Ishikawa (cell line): ENCODE measurements around the gene ATP2A3.

Experiments
- CEBPB ChIP-seq: IDR thresholded peaks from 2 replicates; pipeline ENCODE4 v1.6.1; 2012
- EP300 ChIP-seq: IDR thresholded peaks from 2 replicates; pipeline ENCODE4 v1.6.1; 2012; ENCODE audit warnings: borderline replicate concordance
- NFIC ChIP-seq: IDR thresholded peaks from 2 replicates; pipeline ENCODE4 v1.6.1; 2012
- RAD21 ChIP-seq: IDR thresholded peaks from 2 replicates; pipeline ENCODE4 v1.6.1; 2012; ENCODE audit warnings: low read depth
- YY1 ChIP-seq: IDR thresholded peaks from 2 replicates; pipeline ENCODE4 v1.6.1; 2012; ENCODE audit warnings: low read depth
- TF ChIP-seq, protein P1 (sequence below): IDR thresholded peaks from 2 replicates; pipeline ENCODE4 v1.6.1; 2012; ENCODE audit warnings: low read depth, mild to moderate bottlenecking

DNA sequence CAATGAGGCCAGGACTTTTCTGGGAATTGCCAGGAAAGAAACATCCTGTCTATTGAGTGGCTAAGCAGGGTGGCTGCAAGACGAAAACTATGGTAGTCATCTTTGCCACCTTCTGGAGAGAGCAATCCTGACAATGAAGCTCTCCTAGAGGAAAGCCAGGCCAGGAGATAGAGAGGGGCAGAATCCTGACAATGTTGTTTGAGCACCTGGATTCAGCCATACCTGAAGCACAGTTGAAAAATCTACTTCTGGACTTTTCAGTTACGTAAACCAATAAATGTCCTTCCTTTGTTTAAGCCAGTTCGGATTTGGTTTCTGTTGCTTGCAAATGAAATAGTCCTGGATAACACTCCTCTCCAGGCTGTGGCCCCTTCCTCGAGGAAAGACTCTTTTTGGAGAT is 57.4 kb downstream of the ATP2A3 start:
- TF ChIP-seq CEBPB (no peak), RAD21 (no peak), NFIC (no peak), EP300 (no peak), YY1 (no peak)
- TF ChIP-seq, protein P1, sequence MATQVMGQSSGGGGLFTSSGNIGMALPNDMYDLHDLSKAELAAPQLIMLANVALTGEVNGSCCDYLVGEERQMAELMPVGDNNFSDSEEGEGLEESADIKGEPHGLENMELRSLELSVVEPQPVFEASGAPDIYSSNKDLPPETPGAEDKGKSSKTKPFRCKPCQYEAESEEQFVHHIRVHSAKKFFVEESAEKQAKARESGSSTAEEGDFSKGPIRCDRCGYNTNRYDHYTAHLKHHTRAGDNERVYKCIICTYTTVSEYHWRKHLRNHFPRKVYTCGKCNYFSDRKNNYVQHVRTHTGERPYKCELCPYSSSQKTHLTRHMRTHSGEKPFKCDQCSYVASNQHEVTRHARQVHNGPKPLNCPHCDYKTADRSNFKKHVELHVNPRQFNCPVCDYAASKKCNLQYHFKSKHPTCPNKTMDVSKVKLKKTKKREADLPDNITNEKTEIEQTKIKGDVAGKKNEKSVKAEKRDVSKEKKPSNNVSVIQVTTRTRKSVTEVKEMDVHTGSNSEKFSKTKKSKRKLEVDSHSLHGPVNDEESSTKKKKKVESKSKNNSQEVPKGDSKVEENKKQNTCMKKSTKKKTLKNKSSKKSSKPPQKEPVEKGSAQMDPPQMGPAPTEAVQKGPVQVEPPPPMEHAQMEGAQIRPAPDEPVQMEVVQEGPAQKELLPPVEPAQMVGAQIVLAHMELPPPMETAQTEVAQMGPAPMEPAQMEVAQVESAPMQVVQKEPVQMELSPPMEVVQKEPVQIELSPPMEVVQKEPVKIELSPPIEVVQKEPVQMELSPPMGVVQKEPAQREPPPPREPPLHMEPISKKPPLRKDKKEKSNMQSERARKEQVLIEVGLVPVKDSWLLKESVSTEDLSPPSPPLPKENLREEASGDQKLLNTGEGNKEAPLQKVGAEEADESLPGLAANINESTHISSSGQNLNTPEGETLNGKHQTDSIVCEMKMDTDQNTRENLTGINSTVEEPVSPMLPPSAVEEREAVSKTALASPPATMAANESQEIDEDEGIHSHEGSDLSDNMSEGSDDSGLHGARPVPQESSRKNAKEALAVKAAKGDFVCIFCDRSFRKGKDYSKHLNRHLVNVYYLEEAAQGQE, result no peak
